Smooth muscle cell (in vitro differentiated cells): ENCODE results near the gene OR7G3. TPM values are rescaled to one million over a fixed set of nuclear protein-coding genes. Genes with fewer than 3 reads are reported as not detected.

Source experiments
- DNase-seq: peaks from one replicate; lab custom pipeline; 2025; ENCODE audit not compliant: unreplicated experiment; lab: John Stamatoyannopoulos, UW
- H2AFZ ChIP-seq: fragments of 200-600 bp; sonication (generic); 2 replicates; pipeline ENCODE4 v1.6.0; 2016; ENCODE audit warnings: antibody characterized with exemption, low read depth, mild to moderate bottlenecking
- H3F3A ChIP-seq: fragments of 200-600 bp; sonication (generic); 2 replicates; pipeline ENCODE4 v1.6.0; 2017; ENCODE audit warnings: antibody characterized with exemption, low read depth
- H3K27ac ChIP-seq: fragments of 200-600 bp; sonication (generic); 2 replicates; pipeline ENCODE4 v1.5.1; 2016; ENCODE audit warnings: low read depth, mild to moderate bottlenecking
- H3K27me3 ChIP-seq: fragments of 200-600 bp; sonication (generic); 2 replicates; pipeline ENCODE4 v1.6.1; 2016; ENCODE audit warnings: low read depth, mild to moderate bottlenecking
- H3K36me3 ChIP-seq: fragments of 200-600 bp; sonication (generic); 2 replicates; pipeline ENCODE4 v1.5.1; 2016; ENCODE audit warnings: low read depth
- H3K4me1 ChIP-seq: fragments of 200-600 bp; sonication (generic); 2 replicates; pipeline ENCODE4 v1.5.1; 2016; ENCODE audit warnings: low read depth
- H3K4me2 ChIP-seq: fragments of 200-600 bp; sonication (generic); 2 replicates; pipeline ENCODE4 v1.6.0; 2016; ENCODE audit warnings: mild to moderate bottlenecking
- H3K4me3 ChIP-seq: fragments of 200-600 bp; sonication (generic); 2 replicates; pipeline ENCODE4 v1.5.1; 2016; ENCODE audit warnings: mild to moderate bottlenecking
- H3K79me2 ChIP-seq: fragments of 200-600 bp; sonication (generic); 2 replicates; pipeline ENCODE4 v1.6.0; 2016; ENCODE audit warnings: low read depth, mild to moderate bottlenecking
- H3K9ac ChIP-seq: fragments of 200-600 bp; sonication (generic); 2 replicates; pipeline ENCODE4 v1.6.0; 2016; ENCODE audit warnings: low read depth
- H3K9me3 ChIP-seq: fragments of 200-600 bp; sonication (generic); replicated peaks from 2 replicates; pipeline ENCODE4 v1.5.1; 2016; ENCODE audit warnings: low read depth
- H4K20me1 ChIP-seq: fragments of 200-600 bp; sonication (generic); 2 replicates; pipeline ENCODE4 v1.6.0; 2016; ENCODE audit warnings: low read depth
- CTCF ChIP-seq: fragments of 200-600 bp; sonication (generic); IDR thresholded peaks from 2 replicates; pipeline ENCODE4 v1.5.1; 2017; ENCODE audit warnings: borderline replicate concordance, mild to moderate bottlenecking, antibody characterized with exemption; ENCODE audit not compliant: insufficient read depth, poor library complexity, severe bottlenecking
- whole genome bisulfite sequencing: methylation state at CpG from one replicate; pipeline ENCODE4 v1.1.7; 2016; ENCODE audit warnings: low lambda C conversion rate; 5-methylcytosine and 5-hydroxymethylcytosine counted together
- polyA plus RNA-seq: library from polyadenylated mRNA; unstranded; fragments of >200 nt; fragmentation: Nextera tagmentation; extraction: Ambion mirVana; gene quantifications from 2 replicates; pipeline ENCODE4 v1.2.1, GENCODE V29; 2016
- total RNA-seq: library from RNA; depleted of rRNA; stranded (reverse); fragments of >200 nt; gene quantifications from 2 replicates; pipeline ENCODE4 v1.2.3, GENCODE V29; 2014

OR7G3 gene
- total and polyA plus RNA-seq, 2 experiments from 2014 or later, result not detected

DNA sequence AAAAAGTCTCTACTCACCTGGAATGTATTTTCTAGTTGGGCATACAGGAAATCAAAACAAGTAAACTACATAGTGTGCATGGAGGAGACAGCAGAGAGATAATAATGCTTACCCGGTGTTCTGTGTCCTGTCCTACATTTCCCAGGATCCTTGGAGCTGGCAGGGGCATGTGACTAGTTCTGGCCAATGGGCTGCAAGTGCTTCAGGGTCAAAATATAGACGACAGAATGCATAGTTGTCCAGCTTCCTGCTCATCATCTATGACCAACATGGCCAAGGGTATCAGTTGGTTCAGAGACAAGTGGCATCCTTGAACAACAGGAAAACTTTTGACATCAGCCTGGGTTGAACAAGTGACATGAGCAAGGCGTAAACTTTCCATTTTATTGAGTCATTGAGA is 21.9 kb upstream of the OR7G3 start:
- Histone ChIP-seq H3K9ac (no peak overlapping the region), H2AFZ (no peak overlapping the region), H3K9me3 (peaks cover 24% of the 10 kb centered on the region), H3K27me3 (no peaks in the 10 kb centered on the region), H3K4me3 (no peak overlapping the region), H3K4me2 (no peak overlapping the region), H3F3A (peaks cover 3% of the 10 kb centered on the region), H3K36me3 (peaks cover 12% of the 10 kb centered on the region), H3K4me1 (no peaks in the 10 kb centered on the region), H3K27ac (no peak overlapping the region), H3K79me2 (peaks cover 100% of the 10 kb centered on the region), H4K20me1 (peaks cover 11% of the 10 kb centered on the region)
- WGBS, result 97% methylated on average over 3 of the region's 3 CpGs
- no peak for DNase-seq
- TF ChIP-seq CTCF, result no peak

- Histone ChIP-seq H3K79me2 (peaks cover 100% of the 10 kb centered on the region), H4K20me1 (peaks cover 7% of the 10 kb centered on the region), H3K9ac (no peak overlapping the region), H3F3A (peaks cover 3% of the 10 kb centered on the region), H3K9me3 (peaks cover 19% of the 10 kb centered on the region), H2AFZ (no peak overlapping the region), H3K27ac (no peak overlapping the region), H3K4me2 (no peak overlapping the region), H3K4me3 (no peak overlapping the region), H3K36me3 (peaks cover 8% of the 10 kb centered on the region), H3K4me1 (no peaks in the 10 kb centered on the region), H3K27me3 (no peaks in the 10 kb centered on the region)
- WGBS, result 100% methylated on average over 1 of the region's 1 CpG
- no peak for DNase-seq
- no peak for TF ChIP-seq CTCF
These were observed 20.1 kb upstream of the OR7G3 start for GRCh38 chr19:9146882-9147281.

DNA sequence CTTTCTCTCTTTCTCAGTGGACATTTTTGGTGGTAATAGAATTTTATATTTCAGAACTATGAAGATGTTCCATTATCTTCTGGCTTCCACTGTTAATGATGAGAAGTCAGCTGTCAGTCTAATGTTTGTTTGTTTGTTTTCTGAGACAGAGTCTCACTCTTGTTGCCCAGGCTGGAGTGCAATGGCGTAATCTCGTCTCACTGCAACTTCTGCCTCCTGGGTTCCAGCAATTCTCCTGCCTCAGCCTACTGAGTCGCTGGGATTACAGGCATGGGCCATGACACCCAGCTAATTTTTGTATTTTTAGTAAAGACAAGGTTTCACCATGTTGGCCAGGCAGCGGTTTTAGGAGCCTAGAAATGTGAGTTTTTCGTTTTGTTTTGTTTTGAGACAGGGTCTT is 18.2 kb upstream of the OR7G3 start:
- Histone ChIP-seq H3K27ac (no peak overlapping the region), H3K36me3 (peaks cover 4% of the 10 kb centered on the region), H3K4me1 (peaks cover 10% of the 10 kb centered on the region), H3K9me3 (peaks cover 19% of the 10 kb centered on the region), H3K4me3 (peak overlapping the region; percentile 12), H3K4me2 (no peak overlapping the region), H2AFZ (no peak overlapping the region), H3K9ac (no peak overlapping the region), H4K20me1 (peaks cover 5% of the 10 kb centered on the region), H3K27me3 (no peaks in the 10 kb centered on the region), H3K79me2 (peaks cover 97% of the 10 kb centered on the region), H3F3A (peaks cover 3% of the 10 kb centered on the region)
- 98% methylated on average over 5 of the region's 5 CpGs for WGBS
- TF ChIP-seq CTCF, result no peak
- DNase-seq, result no peak

DNA sequence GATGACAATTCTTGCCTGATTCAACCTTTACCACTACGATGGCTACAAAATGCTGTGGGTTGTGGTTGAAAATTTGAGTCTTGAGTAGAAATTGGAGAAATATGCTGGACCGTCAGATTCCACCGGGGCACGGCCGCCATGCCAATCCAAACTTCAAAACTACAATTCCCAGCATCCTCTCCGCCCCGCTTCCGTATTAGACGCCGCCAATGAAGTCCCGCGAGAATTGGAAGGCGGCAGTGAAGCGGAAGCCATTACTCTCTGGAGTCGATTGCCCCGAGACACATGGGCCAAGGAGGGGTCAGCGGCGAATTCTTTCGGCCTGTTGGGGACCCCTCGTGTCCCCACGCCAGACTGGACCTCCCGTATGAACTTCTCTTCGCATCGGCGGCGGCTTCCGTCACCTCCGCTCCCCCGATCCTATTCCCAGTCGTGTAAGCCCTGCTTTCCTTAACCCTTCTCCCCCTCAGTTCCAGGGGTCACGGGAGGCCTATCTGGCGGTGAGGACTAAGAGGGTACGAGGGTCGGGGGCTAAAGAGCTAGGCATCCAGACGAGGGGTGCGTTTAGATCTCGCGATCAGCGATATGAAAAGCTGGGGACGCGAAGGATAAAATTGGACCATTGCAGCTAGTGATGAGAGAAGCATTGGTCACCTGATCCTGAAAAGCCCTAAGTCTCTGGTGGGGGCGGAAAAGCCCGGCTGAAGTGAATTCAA is 13.6 kb upstream of the OR7G3 start, which contains the start of gene ZNF317:
ZNF317 (plus strand) TSS at position 239 of the 716 bp plus-strand sequence. CDS start 15,620 bp downstream, outside the sequence.
- Histone ChIP-seq H3K27me3 (no peaks in the 10 kb centered on the region), H3K4me2 (peak within 1 kb of the TSS; percentile 89), H2AFZ (peak within 1 kb of the TSS; percentile 97), H3K36me3 (peaks cover 4% of the 10 kb centered on the region), H3K79me2 (peaks cover 51% of the 10 kb centered on the region), H4K20me1 (peaks cover 5% of the 10 kb centered on the region), H3K27ac (peak within 1 kb of the TSS; percentile 63), H3F3A (peaks cover 3% of the 10 kb centered on the region), H3K9ac (peak within 1 kb of the TSS; percentile 95), H3K4me3 (peak within 1 kb of the TSS; percentile 85), H3K9me3 (peaks cover 15% of the 10 kb centered on the region), H3K4me1 (peaks cover 13% of the 10 kb centered on the region)
- TF ChIP-seq CTCF, result no peak
- under 1% methylated on average over 43 of the region's 43 CpGs for WGBS
- peak; percentile 53 for DNase-seq
